WTC11 (cell line): ENCODE measurements around the gene MAML3.

ENCODE experiments used
- ATF1 ChIP-seq: sonication (generic); formaldehyde crosslinking; IDR thresholded peaks from 2 replicates; pipeline ENCODE4 v1.8.1; 2023; ENCODE audit warnings: mild to moderate bottlenecking, moderate library complexity, missing genetic modification reagents
- CTCF ChIP-seq: fragments of 200-600 bp; IDR thresholded peaks from 2 replicates; pipeline ENCODE4 v1.8.0; 2022; ENCODE audit warnings: antibody characterized with exemption
- FOXJ3 ChIP-seq: sonication (generic); formaldehyde crosslinking; IDR thresholded peaks from 2 replicates; pipeline ENCODE4 v1.9.0; 2021; ENCODE audit warnings: missing genetic modification reagents, mild to moderate bottlenecking, borderline replicate concordance
- GABPB1 ChIP-seq: sonication (generic); formaldehyde crosslinking; IDR thresholded peaks from 2 replicates; pipeline ENCODE4 v1.8.1; 2023; ENCODE audit warnings: mild to moderate bottlenecking, missing genetic modification reagents
- NR2C2 ChIP-seq: sonication (generic); formaldehyde crosslinking; IDR thresholded peaks from 2 replicates; pipeline ENCODE4 v1.8.0; 2022; ENCODE audit warnings: mild to moderate bottlenecking, missing genetic modification reagents
- TCF7 ChIP-seq: sonication (generic); formaldehyde crosslinking; IDR thresholded peaks from 2 replicates; pipeline ENCODE4 v1.8.0; 2022; ENCODE audit warnings: mild to moderate bottlenecking, low read depth, missing genetic modification reagents, moderate library complexity
- TEAD4 ChIP-seq: sonication (generic); formaldehyde crosslinking; IDR thresholded peaks from 2 replicates; pipeline ENCODE4 v1.8.0; 2022; ENCODE audit warnings: mild to moderate bottlenecking, missing genetic modification reagents
- ZNF232 ChIP-seq: sonication (generic); formaldehyde crosslinking; IDR thresholded peaks from 2 replicates; pipeline ENCODE4 v1.8.0; 2022; ENCODE audit warnings: mild to moderate bottlenecking, missing genetic modification reagents
- ZNF263 ChIP-seq: sonication (generic); formaldehyde crosslinking; IDR thresholded peaks from 2 replicates; pipeline ENCODE4 v1.8.1; 2022; ENCODE audit warnings: low read depth, mild to moderate bottlenecking, moderate library complexity, missing genetic modification reagents
- ZNF423 ChIP-seq: fragments of 250-450 bp; sonication (Bioruptor Pico); IDR thresholded peaks from 2 replicates; pipeline ENCODE4 v2.1.2; 2022; ENCODE audit warnings: mild to moderate bottlenecking, moderate library complexity
- TF ChIP-seq, protein P1 (sequence below): sonication (generic); formaldehyde crosslinking; IDR thresholded peaks from 2 replicates; pipeline ENCODE4 v1.8.1; 2022; ENCODE audit warnings: missing genetic modification reagents, borderline replicate concordance
- TF ChIP-seq, protein P2 (sequence below): sonication (generic); formaldehyde crosslinking; IDR thresholded peaks from 2 replicates; pipeline ENCODE4 v1.8.0; 2022; ENCODE audit warnings: mild to moderate bottlenecking, missing genetic modification reagents

DNA sequence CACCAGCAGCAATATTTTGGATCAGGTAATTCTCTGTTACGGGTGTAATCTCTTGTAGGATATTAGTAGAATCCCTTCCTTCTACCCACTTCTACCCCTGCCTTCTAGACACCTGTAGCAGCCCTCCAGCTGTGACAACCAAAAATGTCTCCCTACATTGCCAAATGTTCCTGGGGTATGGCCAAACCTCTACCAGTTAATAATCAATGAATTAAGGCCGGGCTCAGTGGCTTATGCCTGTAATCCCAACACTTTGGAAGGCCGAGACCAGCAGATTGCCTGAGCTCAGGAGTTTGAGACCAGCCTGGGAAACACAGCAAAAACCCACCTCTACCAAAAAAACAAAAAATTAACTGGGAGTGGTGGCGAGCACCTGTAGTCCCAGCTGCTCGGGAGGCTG lies 9.9 kb downstream of the MAML3 start:
- TF ChIP-seq ZNF263 (CRISPR knock-in tag) (no peak), TCF7 (CRISPR knock-in tag) (no peak), CTCF (no peak), ZNF232 (CRISPR knock-in tag) (no peak), NR2C2 (CRISPR knock-in tag) (no peak), ZNF423 (no peak), FOXJ3 (CRISPR knock-in tag) (no peak), ATF1 (CRISPR knock-in tag) (no peak), TEAD4 (no peak), GABPB1 (CRISPR knock-in tag) (no peak)
- TF ChIP-seq, protein P1, sequence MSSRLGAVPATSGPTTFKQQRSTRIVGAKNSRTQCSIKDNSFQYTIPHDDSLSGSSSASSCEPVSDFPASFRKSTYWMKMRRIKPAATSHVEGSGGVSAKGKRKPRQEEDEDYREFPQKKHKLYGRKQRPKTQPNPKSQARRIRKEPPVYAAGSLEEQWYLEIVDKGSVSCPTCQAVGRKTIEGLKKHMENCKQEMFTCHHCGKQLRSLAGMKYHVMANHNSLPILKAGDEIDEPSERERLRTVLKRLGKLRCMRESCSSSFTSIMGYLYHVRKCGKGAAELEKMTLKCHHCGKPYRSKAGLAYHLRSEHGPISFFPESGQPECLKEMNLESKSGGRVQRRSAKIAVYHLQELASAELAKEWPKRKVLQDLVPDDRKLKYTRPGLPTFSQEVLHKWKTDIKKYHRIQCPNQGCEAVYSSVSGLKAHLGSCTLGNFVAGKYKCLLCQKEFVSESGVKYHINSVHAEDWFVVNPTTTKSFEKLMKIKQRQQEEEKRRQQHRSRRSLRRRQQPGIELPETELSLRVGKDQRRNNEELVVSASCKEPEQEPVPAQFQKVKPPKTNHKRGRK (CRISPR knock-in tag): no peak
- TF ChIP-seq, protein P2, sequence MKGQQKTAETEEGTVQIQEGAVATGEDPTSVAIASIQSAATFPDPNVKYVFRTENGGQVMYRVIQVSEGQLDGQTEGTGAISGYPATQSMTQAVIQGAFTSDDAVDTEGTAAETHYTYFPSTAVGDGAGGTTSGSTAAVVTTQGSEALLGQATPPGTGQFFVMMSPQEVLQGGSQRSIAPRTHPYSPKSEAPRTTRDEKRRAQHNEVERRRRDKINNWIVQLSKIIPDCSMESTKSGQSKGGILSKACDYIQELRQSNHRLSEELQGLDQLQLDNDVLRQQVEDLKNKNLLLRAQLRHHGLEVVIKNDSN (CRISPR knock-in tag): no peak
